CD4-positive, alpha-beta T cell treated with Interleukin-6 at 100 ng/mL for 8 hours (primary cell): ENCODE measurements around the gene ALS2CL.

Experiments
- DNase-seq: peaks from one replicate; pipeline ENCODE4 v3.0.0-alpha.2; 2020; ENCODE audit warnings: mixed read lengths, low spot score

ALS2CL gene

DNA sequence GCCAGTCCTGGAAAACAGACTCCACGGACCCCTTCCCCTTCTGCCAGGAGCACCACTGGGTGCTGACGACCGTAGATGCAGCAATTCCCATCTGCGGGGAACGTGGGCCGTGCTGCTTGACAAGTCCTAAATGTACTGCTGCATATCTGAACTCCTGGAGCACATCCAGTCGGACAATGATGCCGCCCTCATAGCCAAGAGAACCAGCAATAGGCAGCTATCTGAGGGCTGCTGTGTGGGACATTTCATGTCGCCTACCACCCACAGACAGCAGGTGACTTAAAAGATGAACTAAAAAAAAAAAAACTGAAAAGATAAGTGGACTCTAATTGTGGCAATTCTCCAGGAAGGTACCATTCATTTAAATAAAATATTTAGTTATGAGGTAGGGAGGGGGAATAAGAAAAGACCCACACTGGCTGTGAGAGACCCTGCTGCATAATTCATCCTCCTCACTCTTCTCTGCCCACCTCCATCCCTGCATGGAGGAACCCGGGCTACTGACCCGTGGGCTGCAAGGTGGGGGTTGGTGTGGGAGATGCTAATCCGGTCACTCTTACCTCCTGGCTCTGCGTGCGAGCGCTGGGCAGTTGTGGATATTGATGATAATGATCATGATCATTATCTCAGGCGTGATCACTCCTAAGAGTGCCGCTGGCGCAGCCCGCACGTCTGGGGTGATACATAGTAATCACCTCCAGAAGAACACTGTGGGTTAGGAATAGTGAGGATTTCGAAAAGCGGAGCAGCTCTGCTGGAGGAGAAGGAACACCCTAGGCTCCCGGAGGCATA is 28.3 kb downstream of the ALS2CL start:
- DNase-seq: no peak

DNA sequence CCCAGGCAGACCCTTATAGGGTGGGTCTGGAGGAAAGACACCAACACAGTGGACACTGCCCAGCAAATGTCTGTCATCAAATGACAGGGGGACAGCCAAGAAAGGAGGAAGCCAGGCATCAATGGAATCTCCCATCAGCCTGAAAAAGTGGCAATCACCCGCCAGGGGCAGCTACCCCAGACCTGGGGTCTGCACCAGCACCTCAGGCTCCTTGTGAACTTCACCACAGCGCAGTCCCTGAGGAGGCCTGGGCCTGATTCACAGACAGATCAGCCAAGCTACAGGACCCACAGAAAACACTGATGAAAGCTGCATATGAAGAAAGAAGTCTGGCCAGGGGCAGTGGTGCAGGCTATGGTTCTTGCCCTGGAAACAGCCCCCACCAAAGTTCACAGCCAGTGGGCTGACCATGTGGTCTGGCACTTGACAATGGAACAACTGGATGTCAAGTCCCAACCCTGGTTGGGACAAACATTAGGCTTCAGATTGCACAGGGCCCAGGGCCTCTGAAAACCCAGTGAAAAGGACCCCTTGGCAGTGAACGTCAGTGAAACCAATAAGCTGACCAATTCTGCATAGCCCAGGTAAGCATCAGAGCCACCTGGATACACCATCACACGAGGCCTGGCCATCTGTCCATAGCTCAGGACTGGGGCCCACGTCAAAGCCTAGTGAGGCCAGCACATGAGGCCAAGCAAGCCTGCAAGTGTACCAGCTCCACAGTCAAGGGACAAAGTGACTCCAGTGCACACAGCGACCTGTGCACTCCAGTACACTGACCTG is 29.1 kb downstream of the ALS2CL start:
- no peak for DNase-seq

DNA sequence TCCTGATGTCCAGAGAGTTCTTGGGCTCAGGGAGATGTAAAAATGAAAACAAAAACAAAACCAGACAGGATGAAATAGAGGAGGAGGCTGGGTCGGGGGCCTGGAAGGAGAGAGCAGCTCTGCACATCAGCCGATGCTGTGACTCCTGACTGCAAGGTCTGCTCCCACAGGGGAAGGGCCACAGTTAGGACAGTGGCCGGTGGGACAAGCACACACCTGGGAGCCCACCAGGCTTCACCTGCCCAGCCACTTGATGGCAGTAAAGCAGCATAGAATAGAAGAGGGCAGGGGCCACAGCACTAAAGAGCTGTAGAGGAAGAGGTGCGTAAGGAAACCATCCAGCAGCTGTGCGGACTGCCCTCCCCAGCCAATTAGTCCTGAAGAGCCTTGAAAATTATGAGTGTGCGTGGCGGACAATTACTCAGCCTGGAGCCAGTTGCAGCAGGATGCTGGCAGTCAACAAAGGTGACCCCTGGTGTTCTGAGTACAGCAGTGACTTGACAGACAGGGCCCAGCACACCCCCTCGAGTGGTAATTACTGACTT is 29.8 kb downstream of the ALS2CL start:
- no peak for DNase-seq

DNA sequence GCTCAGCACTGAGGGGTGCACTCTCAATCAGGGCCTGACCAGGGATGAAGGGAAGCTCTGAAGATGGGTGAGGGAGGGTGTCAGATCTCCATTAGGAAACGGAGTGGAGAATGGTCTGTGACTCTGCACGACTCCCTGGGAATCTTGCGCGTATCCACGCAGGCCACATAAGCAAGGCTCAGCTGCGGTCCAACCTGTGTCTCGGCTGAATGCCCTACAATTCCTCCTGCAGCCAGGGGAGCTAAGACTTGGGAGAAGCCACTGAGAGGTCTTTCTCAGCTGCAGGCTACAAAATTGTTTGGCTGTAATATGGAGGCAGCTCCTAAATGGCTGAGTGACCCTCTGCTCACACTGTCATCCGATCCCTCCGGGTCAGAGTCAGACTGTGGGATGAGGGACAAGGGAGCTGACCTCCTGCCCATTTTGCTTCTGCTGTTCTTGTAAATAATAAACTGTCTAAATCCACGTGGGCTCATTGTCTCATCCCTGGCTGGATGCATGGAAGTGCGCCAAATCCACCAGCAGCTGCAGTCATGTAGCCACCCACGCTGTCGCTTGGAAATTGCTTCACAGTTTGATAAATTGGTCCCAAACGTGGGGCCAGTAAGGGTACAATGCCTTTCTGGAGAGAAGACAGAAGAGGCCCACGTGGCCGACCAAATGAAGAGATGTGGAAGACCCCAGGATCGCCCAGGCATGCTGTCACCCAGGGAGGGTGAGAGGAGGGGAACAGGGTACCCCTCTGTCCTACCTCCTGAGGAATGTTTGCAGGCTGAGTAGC is 30.5 kb downstream of the ALS2CL start:
- DNase-seq: no peak

DNA sequence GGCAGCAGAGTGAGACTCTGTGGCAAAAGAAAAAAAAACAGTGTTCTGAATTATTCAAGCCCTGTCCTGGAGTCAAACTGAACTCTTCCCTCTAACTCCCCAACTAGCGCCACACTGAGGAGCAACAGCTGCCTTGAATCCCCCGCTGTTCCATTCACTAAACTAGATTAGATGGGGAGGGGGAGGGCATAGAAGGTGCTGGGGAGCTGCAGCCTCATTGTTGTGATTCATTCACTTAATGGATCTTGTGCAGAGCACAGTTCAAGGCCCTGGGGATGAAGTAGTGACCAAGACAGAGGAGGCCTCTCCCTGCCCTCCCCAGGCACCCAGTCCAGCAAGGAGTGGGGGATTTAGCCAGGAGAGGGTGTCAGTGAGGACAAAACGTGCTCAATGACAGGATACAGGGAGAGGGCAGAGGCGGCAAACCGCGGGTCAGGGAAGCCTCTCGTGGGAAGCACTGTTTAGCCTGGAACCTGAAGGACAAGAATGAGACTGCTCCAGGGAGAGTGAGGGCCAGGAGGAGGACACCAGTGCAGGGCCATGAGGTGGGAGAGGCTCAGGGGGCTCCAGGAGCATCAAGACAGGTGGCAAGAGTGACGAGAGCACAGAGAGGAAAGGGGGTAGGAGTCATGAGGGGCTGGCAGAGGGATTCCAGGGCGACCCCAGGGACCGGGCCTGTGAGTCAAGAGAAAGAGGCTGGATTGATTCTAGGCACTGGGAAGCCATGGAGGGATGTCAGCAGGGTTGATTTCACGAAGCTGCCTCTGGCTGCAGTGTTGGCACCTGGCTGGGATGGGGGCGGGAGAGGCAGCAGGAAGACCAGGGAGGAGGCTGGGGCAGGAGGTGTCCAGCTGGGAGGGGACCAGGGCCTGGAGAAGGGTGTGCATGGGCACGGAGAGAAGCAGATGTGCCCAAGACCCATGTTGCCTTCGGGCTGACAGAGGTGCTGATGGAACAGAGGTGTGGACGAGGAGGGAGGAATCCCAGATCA is 31.4 kb downstream of the ALS2CL start:
- no peak for DNase-seq

DNA sequence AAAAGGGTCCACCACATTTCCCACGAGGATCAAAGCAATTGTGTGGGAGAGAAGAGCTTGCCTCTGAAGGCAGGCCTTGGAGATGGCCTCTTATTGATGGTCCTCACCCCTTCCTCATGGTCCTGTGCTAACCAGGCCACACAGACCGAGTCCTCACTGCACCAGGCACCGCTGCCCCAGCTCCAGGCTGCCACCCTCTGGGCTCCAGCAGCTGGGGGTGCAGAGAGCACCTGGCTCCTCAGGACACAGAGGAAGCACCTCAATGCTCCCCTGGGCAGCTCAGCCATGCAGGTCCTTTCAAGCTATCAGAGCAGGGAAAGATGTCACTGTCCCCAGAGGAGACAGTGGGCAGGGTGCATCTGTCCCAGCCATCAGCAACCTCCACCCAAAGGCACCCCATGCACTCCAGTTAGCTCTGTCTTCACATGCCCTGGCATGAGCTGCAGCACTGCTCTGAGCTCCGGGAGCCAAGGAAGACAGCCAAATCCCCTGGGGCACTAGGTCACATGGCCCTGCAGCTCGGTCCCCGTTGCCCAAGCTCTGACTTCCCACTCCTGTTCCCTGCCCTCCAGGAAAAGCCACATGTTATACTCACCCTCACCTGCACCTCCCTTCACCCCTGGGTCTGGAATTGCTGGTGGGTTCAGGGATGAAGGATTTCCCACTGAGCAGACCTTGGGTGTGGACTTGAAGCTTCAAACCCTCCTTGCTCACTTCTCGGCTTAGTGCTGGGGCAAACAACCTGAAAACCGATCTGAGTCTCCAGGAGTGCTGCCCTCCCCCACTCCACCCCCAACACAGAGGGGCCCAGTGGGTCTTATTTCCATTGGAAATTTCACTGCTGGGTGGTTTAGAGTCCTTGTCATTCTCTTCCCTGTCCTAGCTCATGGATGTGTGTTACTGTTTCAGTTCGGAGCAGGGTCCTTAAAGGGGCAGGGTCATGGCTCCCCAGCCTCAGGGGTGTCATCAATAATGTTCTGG is 32.6 kb downstream of the ALS2CL start:
- DNase-seq: no peak

DNA sequence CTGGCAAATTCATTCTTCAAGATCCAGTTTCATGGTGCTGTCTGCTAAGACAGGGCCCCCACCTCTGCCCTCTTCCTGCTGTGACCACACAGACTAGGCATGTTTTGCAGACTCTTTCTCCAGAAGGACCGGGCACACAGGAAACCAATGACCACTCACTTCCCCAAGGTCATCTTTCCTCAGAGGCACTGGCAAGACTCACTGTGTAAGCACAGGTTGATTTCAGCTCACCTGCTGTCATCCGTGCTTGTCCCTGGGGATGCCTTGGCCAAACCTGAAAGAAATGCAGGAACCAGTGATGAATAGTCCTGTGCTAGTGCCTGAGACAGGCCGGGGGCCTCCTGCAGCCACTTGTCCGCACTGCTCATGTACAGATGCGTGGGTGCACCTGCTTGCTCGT is 33.5 kb downstream of the ALS2CL start:
- DNase-seq: no peak

DNA sequence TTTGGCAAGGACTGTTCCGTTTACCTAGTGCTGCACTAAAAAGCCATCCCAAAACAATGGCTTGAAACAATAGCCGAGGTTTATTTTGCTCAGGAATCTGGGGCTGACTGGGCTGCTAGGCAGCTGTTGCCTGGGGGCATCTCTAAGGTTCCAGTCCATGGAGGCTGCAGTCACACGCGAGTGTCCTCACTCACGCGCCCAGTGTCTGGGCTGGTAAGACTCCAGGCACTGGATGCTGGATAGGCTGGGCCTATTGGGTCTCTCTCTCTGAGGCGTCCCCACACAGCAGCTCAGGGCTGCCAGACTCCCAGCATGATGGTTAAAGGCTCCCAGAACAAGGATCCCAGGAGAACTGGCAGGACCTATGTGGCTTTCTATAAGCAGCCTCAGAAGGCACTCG is 34.2 kb downstream of the ALS2CL start:
- DNase-seq: no peak

DNA sequence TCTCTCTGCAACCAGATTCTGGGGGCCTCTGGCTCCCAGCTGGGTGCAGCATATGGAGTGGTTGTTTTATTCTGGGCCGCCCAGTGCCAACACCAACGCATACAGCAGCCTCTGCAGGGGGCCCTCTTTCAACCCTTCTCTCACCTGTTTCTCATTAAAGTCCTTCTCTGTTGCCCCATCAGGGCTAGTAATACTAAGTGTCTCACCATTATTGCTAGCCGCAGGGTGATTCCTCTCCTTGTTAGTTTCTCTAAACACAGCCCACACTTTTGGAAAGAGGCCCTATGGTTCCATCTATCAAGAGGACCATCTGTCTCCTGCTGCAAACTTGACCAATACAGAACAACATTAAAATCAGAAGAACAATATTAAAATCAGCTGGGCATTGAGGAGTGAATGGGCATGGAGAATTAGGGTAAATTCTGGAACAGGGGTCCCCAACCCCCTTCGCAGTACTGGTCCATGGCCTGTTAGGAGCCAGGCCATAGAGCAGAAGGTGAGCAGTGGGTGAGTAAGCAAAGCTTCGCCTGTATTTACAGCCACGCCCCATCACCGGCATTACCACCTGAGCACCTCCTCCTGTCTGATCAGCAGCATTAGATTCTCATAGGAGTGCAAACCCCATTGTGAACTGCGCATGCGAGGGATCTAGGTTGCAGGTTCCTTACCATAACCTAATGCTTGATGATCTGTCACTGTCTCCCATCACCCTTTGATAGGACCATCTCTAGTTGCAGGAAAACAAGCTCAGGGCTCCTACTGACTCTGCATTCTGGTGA is 36.5 kb downstream of the ALS2CL start:
- DNase-seq: no peak

DNA sequence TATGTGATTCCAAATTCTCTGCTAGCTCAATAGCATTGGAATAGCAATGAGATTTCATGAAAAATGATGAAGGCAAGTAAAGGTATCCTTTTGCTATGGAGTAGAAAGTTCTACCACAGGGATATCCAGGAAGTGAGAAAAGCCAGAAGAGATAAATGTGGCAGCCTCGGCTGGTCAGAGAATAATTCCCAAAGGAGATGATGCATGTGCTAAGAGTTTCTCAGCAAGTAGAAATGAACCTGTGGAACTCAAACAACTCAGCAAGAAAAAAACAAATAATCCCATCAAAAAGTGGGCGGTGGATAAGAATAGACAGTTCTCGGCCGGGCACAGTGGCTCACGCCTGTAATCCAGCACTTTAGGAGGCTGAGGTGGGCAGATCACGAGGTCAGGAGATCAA is 38.2 kb downstream of the ALS2CL start:
- no peak for DNase-seq

DNA sequence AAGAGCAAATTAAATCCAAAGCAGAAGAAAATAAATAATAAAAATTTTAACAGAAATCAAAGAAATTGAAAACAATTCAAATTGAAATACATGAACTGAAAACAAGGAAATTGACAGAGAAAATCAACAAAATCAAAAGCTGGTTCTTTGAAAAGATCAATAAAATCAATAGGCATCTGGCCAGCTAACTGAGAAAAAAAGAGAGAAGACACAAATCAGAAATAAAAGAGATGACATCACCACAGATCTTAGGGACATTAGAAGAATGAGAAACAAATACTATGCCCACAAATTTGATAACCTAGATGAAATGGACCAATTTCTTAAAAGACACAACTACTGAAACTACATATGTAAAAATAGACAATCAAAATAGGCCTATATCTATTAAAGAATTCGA is 42.4 kb downstream of the ALS2CL start:
- DNase-seq: no peak

DNA sequence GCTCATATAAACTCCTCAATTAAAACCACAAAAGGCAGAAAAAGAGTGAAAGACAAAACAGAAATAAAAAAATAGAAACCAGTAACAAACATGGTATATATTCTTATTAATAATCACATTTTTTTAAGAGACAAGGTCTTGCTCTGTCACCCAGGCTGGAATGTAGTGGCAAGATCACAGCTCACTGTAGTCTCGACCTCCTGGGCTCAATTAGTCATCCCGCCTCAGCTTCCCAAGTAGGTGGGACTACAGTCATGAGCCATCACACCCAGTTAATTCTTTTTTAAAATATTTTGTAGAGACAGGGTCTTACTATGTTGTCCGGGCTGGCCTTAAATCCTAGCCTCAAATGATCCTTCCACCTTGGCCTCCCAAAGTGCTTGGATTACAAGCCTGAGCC is 44.0 kb downstream of the ALS2CL start:
- DNase-seq: no peak

DNA sequence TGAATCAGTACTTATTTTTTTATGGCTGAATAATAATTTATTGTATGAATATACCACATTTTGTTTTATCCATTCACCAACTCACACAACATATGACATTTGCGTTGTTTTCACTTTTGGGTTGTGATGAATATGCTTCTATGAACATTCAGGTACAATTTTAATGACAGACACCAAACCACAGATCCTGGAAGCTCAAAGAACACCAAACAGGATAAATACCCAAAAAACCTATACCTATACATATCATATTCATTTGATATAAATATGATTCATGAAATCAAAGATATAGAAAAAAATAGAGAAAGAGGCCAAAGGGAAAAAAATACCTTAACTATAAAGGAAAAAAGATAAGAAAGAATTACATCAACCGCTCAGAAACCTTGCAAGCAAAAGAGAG is 45.4 kb downstream of the ALS2CL start:
- no peak for DNase-seq

DNA sequence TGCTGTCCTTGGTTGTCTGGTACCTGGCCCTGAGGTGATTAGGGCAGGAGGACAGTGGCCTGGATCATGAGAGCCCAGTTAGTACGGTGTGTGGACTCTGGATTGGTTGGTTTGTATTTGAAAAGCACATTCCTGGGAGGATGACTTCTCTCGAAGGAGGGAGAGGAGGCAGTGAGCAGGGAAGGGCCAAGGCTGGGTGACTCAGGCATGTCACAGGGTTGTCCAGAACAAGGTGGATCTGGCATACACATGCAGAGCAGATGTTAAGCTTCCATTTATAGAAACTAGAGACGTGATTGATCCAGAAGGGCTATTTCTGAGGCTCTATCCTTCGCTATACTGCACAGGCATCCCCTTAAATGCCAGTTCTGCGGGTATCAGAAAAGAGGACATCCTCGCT is 46.8 kb downstream of the ALS2CL start:
- DNase-seq: no peak

DNA sequence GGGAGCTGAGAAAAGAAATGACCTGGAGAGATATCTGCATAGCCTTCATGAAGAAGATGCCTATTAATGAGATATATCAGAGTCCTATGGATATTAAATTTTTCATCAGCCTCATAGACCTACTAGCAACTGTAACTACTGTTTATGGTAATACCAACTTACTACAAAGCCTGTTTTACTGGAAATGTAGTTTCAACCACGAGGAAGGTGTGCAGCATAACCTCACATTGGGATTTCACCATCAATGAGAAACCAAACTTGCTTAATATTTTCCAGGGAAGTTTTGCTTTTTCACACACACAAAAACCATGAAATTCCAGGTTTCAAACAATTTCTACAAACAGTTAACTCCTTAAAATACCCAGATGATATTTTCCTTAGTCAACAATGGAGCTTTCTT is 49.8 kb downstream of the ALS2CL start:
- DNase-seq: no peak

DNA sequence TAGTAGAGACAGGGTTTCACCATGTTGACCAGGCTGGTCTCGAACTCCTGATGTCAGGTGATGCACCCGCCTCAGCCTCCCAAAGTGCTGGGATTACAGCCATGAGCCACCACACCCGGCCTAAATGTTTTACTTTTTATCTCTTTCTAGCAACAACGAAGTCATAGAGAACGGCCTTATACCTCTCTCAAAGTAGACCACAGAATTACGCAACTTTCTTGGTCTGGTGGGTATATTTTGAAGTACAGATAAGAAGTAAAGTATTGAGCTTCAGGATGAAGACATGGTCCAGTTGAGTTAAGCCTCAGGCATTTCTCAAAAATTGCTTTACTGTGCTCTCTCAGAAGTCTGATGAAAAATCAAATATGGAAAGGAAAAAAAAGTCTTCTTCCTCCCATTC is 50.5 kb downstream of the ALS2CL start:
- DNase-seq: no peak

DNA sequence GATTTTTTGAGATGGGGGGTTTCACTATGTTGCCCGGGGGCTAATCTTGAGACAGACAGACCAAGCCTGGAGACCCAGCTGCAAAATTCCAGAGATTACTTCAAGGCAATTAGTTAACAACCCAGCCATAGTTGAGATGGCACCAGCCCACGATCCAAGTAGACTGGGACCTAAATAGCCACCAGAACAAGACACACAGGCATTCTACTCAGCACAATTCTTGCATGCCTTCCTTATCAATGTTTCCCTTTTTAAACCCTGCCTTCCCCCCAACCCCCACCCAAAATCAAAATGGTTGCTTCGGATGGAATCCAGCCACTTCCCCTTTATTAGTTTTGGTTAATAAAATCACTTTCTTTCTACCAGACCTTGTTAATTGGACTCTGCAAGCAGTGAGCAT is 52.6 kb downstream of the ALS2CL start:
- no peak for DNase-seq

DNA sequence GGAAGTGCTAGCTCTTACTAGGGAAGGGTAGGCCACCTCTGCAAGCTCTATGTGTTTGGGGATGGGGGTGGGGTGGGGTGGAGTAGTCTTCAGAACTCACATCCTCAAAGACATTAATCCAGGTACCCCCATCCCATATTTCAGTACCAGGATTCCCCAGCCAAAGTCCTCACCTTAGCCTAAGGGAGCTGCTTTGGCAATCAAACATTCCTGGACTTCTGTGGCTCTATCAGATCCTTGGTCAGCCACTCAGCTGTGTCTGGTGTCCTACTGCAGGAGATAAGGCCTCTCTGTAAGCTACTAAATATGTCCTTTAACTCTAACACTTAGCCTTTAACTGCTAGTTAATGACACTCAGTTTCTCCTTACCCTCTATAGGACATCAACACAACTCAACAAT is 54.3 kb downstream of the ALS2CL start:
- no peak for DNase-seq

DNA sequence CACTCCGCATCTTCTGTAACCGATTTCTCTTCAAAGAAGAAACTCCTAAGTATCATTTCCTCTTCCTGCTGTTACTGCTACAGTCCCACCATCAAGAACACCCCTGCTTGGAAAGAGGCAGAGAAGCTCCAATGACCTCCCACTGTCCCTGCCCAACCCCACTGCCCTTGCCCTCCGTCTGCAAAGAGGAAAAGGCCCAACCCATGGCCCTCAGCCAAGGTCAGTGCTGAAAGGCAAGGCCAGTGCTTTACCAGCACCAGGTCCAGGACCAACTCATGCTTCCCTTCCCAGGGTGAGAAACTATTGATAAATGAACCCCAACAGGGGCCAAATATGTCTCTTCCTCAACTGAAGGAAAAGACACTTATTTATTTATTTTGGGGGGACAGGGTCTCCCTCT is 58.6 kb downstream of the ALS2CL start:
- no peak for DNase-seq
